HL-60 (cell line): ENCODE results near the gene ELOVL6.

Experiments
- DNase-seq, 2 experiments: peaks; one replicate each; pipeline ENCODE4 v3.0.0-alpha.2; 2010 to 2020; ENCODE audit warnings: low read depth in 1 of 2, low spot score in 1 of 2
- H3K27ac ChIP-seq: fragments of 250-450 bp; sonication (Bioruptor Pico); replicated peaks from 2 replicates; pipeline ENCODE4 v1.5.1; 2020; ENCODE audit warnings: mild to moderate bottlenecking, moderate library complexity
- H3K27me3 ChIP-seq: fragments of 250-450 bp; sonication (Bioruptor Pico); 2 replicates; pipeline ENCODE4 v1.5.1; 2021; ENCODE audit warnings: mild to moderate bottlenecking, moderate library complexity; ENCODE audit not compliant: insufficient read depth, poor library complexity, severe bottlenecking
- H3K4me3 ChIP-seq: replicated peaks from 2 replicates; pipeline ENCODE4 v1.5.1; 2011; ENCODE audit warnings: mild to moderate bottlenecking, control low read depth, low read length; ENCODE audit not compliant: insufficient read depth
- CTCF ChIP-seq: IDR thresholded peaks from one replicate; pipeline ENCODE4 v1.5.1; 2011; ENCODE audit warnings: low read length, control low read depth, inconsistent platforms; ENCODE audit not compliant: insufficient read depth
- GABPA ChIP-seq: IDR thresholded peaks from 2 replicates; pipeline ENCODE4 v1.6.1; 2012; ENCODE audit warnings: low read depth
- POLR2AphosphoS5 ChIP-seq: IDR thresholded peaks from 2 replicates; pipeline ENCODE4 v1.6.1; 2012; ENCODE audit warnings: low read depth
- REST ChIP-seq: IDR thresholded peaks from 2 replicates; pipeline ENCODE4 v1.6.1; 2012; ENCODE audit warnings: low read depth; ENCODE audit not compliant: insufficient replicate concordance
- SPI1 ChIP-seq: IDR thresholded peaks from 2 replicates; pipeline ENCODE4 v1.6.1; 2012; ENCODE audit warnings: low read depth, mild to moderate bottlenecking, borderline replicate concordance

ELOVL6 gene

DNA sequence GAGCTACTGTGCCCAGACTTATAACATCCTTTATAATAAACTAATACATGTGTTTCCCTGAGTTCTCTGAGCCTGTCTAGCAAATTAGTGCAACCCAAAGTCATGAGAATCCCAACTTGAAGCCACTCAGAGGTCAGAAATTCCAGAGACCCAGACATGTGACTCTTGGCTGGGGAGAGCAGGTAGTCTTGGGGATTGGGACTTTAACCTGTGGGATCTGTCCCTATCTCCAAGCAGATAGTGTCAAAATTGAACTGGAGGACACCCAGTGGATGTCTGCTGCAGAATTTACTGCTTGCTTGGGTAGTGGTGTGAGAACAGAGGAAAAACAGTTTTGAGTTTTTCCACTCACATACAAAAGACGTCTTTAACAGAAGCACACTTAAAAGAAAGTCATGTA lies 26.4 kb downstream of the ELOVL6 start:
- TF ChIP-seq REST (no peak), GABPA (no peak), SPI1 (no peak), CTCF (no peak), POLR2AphosphoS5 (no peak)
- no peak overlapping the region for H3K27ac ChIP-seq
- H3K27me3 ChIP-seq: no peaks in the 10 kb centered on the region
- DNase-seq: no peak
- no peak overlapping the region for H3K4me3 ChIP-seq

- no peak overlapping the region for H3K4me3 ChIP-seq
- no peaks in the 10 kb centered on the region for H3K27me3 ChIP-seq
- no peak for DNase-seq
- H3K27ac ChIP-seq: no peak overlapping the region
- no peak for TF ChIP-seq CTCF
- no peak for TF ChIP-seq SPI1
- no peak for TF ChIP-seq GABPA
- TF ChIP-seq POLR2AphosphoS5: no peak
- no peak for TF ChIP-seq REST
Observed at GRCh38 chr4:110170861-110171260, 27.6 kb downstream of the ELOVL6 start.

DNA sequence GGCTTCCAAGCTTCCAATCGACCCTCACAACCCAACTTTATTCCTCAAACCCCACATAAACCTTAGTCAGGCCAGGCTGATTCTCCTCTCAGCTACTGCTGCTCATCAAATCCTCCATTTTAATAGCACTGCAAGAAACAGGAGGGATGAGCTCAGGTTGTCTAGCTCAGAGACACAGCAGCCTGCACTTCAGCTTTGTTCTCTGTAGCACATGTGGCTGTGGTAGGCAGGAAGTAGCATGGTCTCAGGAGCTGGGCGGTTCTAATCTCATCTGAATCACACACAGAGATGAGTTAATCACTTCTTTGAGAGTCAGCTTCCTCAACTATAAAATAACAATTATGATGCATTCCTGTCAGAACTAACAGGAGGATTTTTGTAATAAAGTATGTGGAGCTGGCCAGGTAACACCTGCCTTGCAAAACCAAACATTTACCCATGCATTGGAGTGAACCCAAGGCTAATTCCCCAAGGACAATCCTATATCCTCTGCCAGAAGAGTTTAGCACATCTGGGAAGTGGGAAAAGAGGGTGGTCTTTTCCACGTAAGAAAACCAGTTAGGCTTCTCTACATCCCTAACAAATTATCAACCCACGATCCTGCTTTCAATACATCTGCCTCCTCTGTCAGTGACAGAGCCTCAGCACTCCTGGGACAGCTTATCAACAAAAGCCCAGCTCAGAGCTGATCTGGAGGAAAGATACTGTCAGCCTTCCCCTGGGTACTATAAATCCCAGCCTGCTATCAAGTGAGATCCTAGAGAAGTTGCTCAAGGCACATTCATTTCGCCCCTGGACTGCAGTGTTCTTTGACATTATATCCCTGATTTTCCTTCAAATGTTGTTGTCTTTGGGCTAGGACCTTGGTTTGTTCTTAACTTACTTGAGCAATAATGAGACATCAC lies 32.8 kb downstream of the ELOVL6 start:
- Histone ChIP-seq H3K27me3 (no peaks in the 10 kb centered on the region), H3K27ac (no peak overlapping the region), H3K4me3 (no peak overlapping the region)
- TF ChIP-seq GABPA (no peak), POLR2AphosphoS5 (no peak), SPI1 (no peak), CTCF (no peak), REST (no peak)
- no peak for DNase-seq
